HEK293 (cell line): ENCODE data around the gene ENGASE.

ENCODE experiments used
- CTCF ChIA-PET: fragments of 350-600 bp; formaldehyde crosslinking; extraction: SDS; loops from one replicate; lab custom pipeline; 2021; ENCODE audit warnings: antibody characterized with exemption; lab: Yijun Ruan, JAX
- POLR2A ChIA-PET: fragments of 300-600 bp; formaldehyde crosslinking; extraction: SDS; loops from one replicate; lab custom pipeline; 2020; ENCODE audit warnings: antibody characterized with exemption, inconsistent platforms; lab: Yijun Ruan, JAX
- H3K27ac ChIP-seq: fragments of 200-500 bp; sonication (Bioruptor generic); 2 replicates; pipeline ENCODE4 v1.5.1; 2014; ENCODE audit warnings: low read depth, low read length, control low read depth, inconsistent platforms; ENCODE audit errors: extremely low read depth
- H3K36me3 ChIP-seq, 2 experiments: fragments of 200-500 bp in 1 of 2; sonication (Bioruptor generic) in 1 of 2; 1 replicate in 1 of 2; 2 replicates in 1 of 2; pipeline ENCODE4 v1.5.1; 2014 to 2017; ENCODE audit warnings: inconsistent platforms in 2 of 2, low read length in 2 of 2; ENCODE audit not compliant: control insufficient read depth in 2 of 2, insufficient read depth in 1 of 2
- H3K4me1 ChIP-seq: fragments of 200-500 bp; sonication (Bioruptor generic); 2 replicates; pipeline ENCODE4 v1.5.1; 2014; ENCODE audit warnings: mild to moderate bottlenecking, low read length, inconsistent platforms; ENCODE audit not compliant: control insufficient read depth, insufficient read depth
- H3K4me3 ChIP-seq: 2 replicates; pipeline ENCODE4 v1.5.1; 2011; ENCODE audit warnings: low read depth, mild to moderate bottlenecking, control low read depth, low read length, moderate library complexity
- H3K9me3 ChIP-seq: fragments of 200-500 bp; sonication (Bioruptor generic); 2 replicates; pipeline ENCODE4 v1.5.1; 2014; ENCODE audit warnings: low read depth, low read length, inconsistent platforms; ENCODE audit not compliant: control insufficient read depth, insufficient read depth
- BCL11A ChIP-seq: fragments of 450-650 bp; formaldehyde crosslinking; IDR thresholded peaks from 2 replicates; pipeline ENCODE4 v1.5.1; 2016; ENCODE audit warnings: low read depth, missing biosample characterization, missing genetic modification characterization
- GFI1B ChIP-seq: fragments of 450-650 bp; formaldehyde crosslinking; IDR thresholded peaks from 2 replicates; pipeline ENCODE4 v1.5.1; 2016; ENCODE audit warnings: missing biosample characterization, missing genetic modification characterization
- GLI4 ChIP-seq: fragments of 450-650 bp; formaldehyde crosslinking; IDR thresholded peaks from 2 replicates; pipeline ENCODE4 v1.5.1; 2016; ENCODE audit warnings: missing biosample characterization, missing genetic modification characterization
- KLF1 ChIP-seq: fragments of 450-650 bp; formaldehyde crosslinking; IDR thresholded peaks from 2 replicates; pipeline ENCODE4 v1.5.1; 2016; ENCODE audit warnings: missing biosample characterization, missing genetic modification characterization
- KLF9 ChIP-seq: fragments of 450-650 bp; formaldehyde crosslinking; IDR thresholded peaks from 2 replicates; pipeline ENCODE4 v1.5.1; 2016; ENCODE audit warnings: missing biosample characterization, missing genetic modification characterization, low read depth
- MEIS1 ChIP-seq: sonication (generic); formaldehyde crosslinking; IDR thresholded peaks from 2 replicates; pipeline ENCODE4 v1.8.1; 2022; ENCODE audit warnings: missing genetic modification reagents, mild to moderate bottlenecking, borderline replicate concordance
- OSR2 ChIP-seq: fragments of 450-650 bp; formaldehyde crosslinking; IDR thresholded peaks from 2 replicates; pipeline ENCODE4 v1.5.1; 2016; ENCODE audit warnings: missing biosample characterization, missing genetic modification characterization
- OVOL3 ChIP-seq: fragments of 450-650 bp; formaldehyde crosslinking; IDR thresholded peaks from 2 replicates; pipeline ENCODE4 v1.5.1; 2016; ENCODE audit warnings: missing biosample characterization, missing genetic modification characterization
- YY2 ChIP-seq: fragments of 450-650 bp; formaldehyde crosslinking; IDR thresholded peaks from 2 replicates; pipeline ENCODE4 v1.5.1; 2016; ENCODE audit warnings: missing biosample characterization, missing genetic modification characterization
- ZBTB7A ChIP-seq: fragments of 450-650 bp; formaldehyde crosslinking; IDR thresholded peaks from 2 replicates; pipeline ENCODE4 v1.5.1; 2016; ENCODE audit warnings: low read depth, missing biosample characterization, missing genetic modification characterization
- ZBTB8A ChIP-seq: fragments of 450-650 bp; formaldehyde crosslinking; IDR thresholded peaks from 2 replicates; pipeline ENCODE4 v1.5.1; 2016; ENCODE audit warnings: missing biosample characterization, missing genetic modification characterization
- ZFP69B ChIP-seq: fragments of 450-650 bp; formaldehyde crosslinking; IDR thresholded peaks from 2 replicates; pipeline ENCODE4 v1.5.1; 2016; ENCODE audit warnings: missing biosample characterization, missing genetic modification characterization
- ZNF133 ChIP-seq: fragments of 450-650 bp; formaldehyde crosslinking; IDR thresholded peaks from 2 replicates; pipeline ENCODE4 v1.5.1; 2016; ENCODE audit warnings: missing biosample characterization, missing genetic modification characterization
- ZNF184 ChIP-seq: fragments of 450-650 bp; IDR thresholded peaks from 2 replicates; pipeline ENCODE4 v1.5.1; 2018; ENCODE audit warnings: missing biosample characterization, mild to moderate bottlenecking, missing genetic modification characterization
- ZNF221 ChIP-seq: fragments of 450-650 bp; formaldehyde crosslinking; IDR thresholded peaks from 2 replicates; pipeline ENCODE4 v1.5.1; 2017; ENCODE audit warnings: missing biosample characterization, missing genetic modification characterization, borderline replicate concordance
- ZNF335 ChIP-seq: fragments of 450-650 bp; formaldehyde crosslinking; conservative IDR thresholded peaks from 2 replicates; pipeline ENCODE4 v1.5.1; 2016; ENCODE audit warnings: missing biosample characterization, missing genetic modification characterization
- ZNF350 ChIP-seq: fragments of 450-650 bp; formaldehyde crosslinking; IDR thresholded peaks from 2 replicates; pipeline ENCODE4 v1.5.0; 2017; ENCODE audit warnings: missing biosample characterization, mild to moderate bottlenecking, missing genetic modification characterization
- ZNF501 ChIP-seq: fragments of 450-650 bp; formaldehyde crosslinking; IDR thresholded peaks from 2 replicates; pipeline ENCODE4 v1.5.1; 2016; ENCODE audit warnings: missing biosample characterization, missing genetic modification characterization
- ZNF560 ChIP-seq: fragments of 450-650 bp; formaldehyde crosslinking; IDR thresholded peaks from 2 replicates; pipeline ENCODE4 v1.5.1; 2017; ENCODE audit warnings: missing biosample characterization, missing genetic modification characterization, borderline replicate concordance
- ZNF76 ChIP-seq: fragments of 450-650 bp; formaldehyde crosslinking; IDR thresholded peaks from 2 replicates; pipeline ENCODE4; 2016; ENCODE audit warnings: low read depth, missing biosample characterization, missing genetic modification characterization, borderline replicate concordance
- ZSCAN16 ChIP-seq: fragments of 450-650 bp; formaldehyde crosslinking; IDR thresholded peaks from 2 replicates; pipeline ENCODE4 v1.5.1; 2016; ENCODE audit warnings: missing biosample characterization, missing genetic modification characterization
- TF ChIP-seq, protein P1 (sequence below): fragments of 450-650 bp; formaldehyde crosslinking; IDR thresholded peaks from 2 replicates; pipeline ENCODE4 v1.5.1; 2016; ENCODE audit warnings: missing biosample characterization, missing genetic modification characterization, low read depth
- TF ChIP-seq, protein P2 (sequence below): IDR thresholded peaks from 2 replicates; pipeline ENCODE4 v1.6.1; 2011; ENCODE audit warnings: mild to moderate bottlenecking, low read depth, low read length, borderline replicate concordance
- TF ChIP-seq, protein P3 (sequence below): fragments of 450-650 bp; formaldehyde crosslinking; IDR thresholded peaks from 2 replicates; pipeline ENCODE4 v1.5.1; 2016; ENCODE audit warnings: missing biosample characterization, missing genetic modification characterization
- TF ChIP-seq, protein P4 (sequence below): fragments of 450-650 bp; formaldehyde crosslinking; IDR thresholded peaks from 2 replicates; pipeline ENCODE4 v1.5.1; 2016; ENCODE audit warnings: missing biosample characterization, missing genetic modification characterization
- TF ChIP-seq, protein P5 (sequence below): fragments of 450-650 bp; formaldehyde crosslinking; IDR thresholded peaks from 2 replicates; pipeline ENCODE4 v1.5.1; 2016; ENCODE audit warnings: missing biosample characterization, missing genetic modification characterization
- TF ChIP-seq, protein P6 (sequence below): fragments of 450-650 bp; formaldehyde crosslinking; IDR thresholded peaks from 2 replicates; pipeline ENCODE4 v1.5.1; 2016; ENCODE audit warnings: missing biosample characterization, missing genetic modification characterization, low read depth

The ENGASE gene

DNA sequence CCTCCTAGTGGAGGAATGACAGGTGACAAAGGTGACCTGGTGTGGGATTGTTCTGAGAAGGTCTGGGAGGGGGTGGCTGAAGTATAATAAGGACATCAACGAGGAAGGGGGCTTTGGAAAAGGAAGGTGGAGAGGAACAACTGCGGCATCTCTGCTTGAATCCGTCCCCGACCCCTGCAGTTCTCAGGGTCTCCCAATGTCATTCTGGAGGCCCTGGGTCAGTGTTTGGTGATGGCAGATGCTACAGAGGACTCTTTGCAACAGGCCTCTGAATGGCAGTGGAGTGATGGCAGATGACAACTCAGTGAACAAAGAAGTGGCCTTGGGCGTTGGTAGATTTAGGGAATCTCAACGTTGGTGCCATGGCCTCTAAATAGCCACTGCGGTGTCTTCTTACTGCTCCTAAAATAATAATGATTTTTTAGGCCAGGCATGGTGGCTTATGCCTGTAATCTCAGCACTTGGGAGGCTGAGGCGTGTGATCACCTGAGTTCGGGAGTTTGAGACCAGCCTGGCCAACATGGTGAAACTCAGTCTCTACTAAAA lies 1.3 kb downstream of the ENGASE start:
- POLR2A ChIA-PET, result no interaction called here

DNA sequence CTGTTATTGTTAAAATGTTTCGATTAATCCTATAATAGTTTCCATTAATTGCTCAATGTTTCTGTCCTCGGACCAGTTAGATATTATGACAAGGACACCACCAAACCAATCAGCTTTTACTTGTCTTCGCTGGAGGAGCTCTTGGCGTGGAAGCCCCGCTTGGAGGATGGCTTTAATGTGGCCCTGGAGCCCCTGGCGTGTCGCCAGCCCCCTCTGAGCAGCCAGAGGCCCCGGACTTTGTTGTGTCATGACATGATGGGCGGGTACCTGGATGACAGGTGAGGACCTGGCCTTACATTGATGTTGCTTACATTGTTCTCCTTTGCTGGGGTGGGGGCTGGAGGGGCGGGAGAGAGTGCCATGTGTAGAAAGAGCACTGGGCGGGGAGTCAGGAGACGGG lies 3.0 kb downstream of the ENGASE start:
- ChIA-PET POLR2A (interaction anchor here (0.6 kb wide), 1 partner anchor 317 kb away, joined by 4 read pairs; no protein-coding TSS in a partner anchor), CTCF (interaction anchor here (0.7 to 2.0 kb wide), 5 partner anchors 10 to 315 kb away, joined by 3 to 9 read pairs (median 7); no protein-coding TSS in a partner anchor)

More for the DNA sequence above, 1.3 kb downstream of the ENGASE start:
- H3K27ac ChIP-seq, result no peak overlapping the region
- H3K9me3 ChIP-seq, result no peaks in the 10 kb centered on the region
- peaks cover 4% of the 10 kb centered on the region; the same call in 1 of the 2 replicates for H3K4me1 ChIP-seq
- CTCF ChIA-PET, result interaction anchor here (0.6 to 1.8 kb wide), 7 partner anchors 11 to 315 kb away, joined by 3 to 7 read pairs (median 4); no protein-coding TSS in a partner anchor
- TF ChIP-seq GLI4 (no peak), KLF1 (tag by site-specific recombination) (no peak), KLF9 (tag by site-specific recombination) (no peak), ZFP69B (no peak), BCL11A (tag by site-specific recombination) (no peak), YY2 (tag by site-specific recombination) (no peak), ZBTB8A (tag by site-specific recombination) (no peak), ZBTB7A (no peak), OSR2 (tag by site-specific recombination) (no peak), ZNF335 (tag by site-specific recombination) (no peak), ZSCAN16 (no peak), ZNF221 (tag by site-specific recombination) (no peak), OVOL3 (tag by site-specific recombination) (no peak), ZNF350 (tag by site-specific recombination) (no peak), ZNF501 (no peak), ZNF560 (tag by site-specific recombination) (no peak), GFI1B (tag by site-specific recombination) (no peak)
- TF ChIP-seq, protein P1, sequence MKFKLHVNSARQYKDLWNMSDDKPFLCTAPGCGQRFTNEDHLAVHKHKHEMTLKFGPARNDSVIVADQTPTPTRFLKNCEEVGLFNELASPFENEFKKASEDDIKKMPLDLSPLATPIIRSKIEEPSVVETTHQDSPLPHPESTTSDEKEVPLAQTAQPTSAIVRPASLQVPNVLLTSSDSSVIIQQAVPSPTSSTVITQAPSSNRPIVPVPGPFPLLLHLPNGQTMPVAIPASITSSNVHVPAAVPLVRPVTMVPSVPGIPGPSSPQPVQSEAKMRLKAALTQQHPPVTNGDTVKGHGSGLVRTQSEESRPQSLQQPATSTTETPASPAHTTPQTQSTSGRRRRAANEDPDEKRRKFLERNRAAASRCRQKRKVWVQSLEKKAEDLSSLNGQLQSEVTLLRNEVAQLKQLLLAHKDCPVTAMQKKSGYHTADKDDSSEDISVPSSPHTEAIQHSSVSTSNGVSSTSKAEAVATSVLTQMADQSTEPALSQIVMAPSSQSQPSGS, result no peak
- TF ChIP-seq, protein P2, sequence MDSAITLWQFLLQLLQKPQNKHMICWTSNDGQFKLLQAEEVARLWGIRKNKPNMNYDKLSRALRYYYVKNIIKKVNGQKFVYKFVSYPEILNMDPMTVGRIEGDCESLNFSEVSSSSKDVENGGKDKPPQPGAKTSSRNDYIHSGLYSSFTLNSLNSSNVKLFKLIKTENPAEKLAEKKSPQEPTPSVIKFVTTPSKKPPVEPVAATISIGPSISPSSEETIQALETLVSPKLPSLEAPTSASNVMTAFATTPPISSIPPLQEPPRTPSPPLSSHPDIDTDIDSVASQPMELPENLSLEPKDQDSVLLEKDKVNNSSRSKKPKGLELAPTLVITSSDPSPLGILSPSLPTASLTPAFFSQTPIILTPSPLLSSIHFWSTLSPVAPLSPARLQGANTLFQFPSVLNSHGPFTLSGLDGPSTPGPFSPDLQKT, result no peak
- TF ChIP-seq, all 188 proteins: peak for 0
- Histone ChIP-seq H3K36me3 (peaks cover 10 to 37% of the 10 kb centered on the region in 2 experiments), H3K4me3 (no peak overlapping the region; the same call in 1 of the 2 replicates)

More for the DNA sequence above, 3.0 kb downstream of the ENGASE start:
- Histone ChIP-seq H3K9me3 (no peaks in the 10 kb centered on the region), H3K4me1 (peaks cover 4% of the 10 kb centered on the region; the same call in 1 of the 2 replicates), H3K4me3 (no peak overlapping the region), H3K36me3 (peaks cover 10 to 52% of the 10 kb centered on the region in 2 experiments), H3K27ac (no peak overlapping the region)
- TF ChIP-seq, protein P3, sequence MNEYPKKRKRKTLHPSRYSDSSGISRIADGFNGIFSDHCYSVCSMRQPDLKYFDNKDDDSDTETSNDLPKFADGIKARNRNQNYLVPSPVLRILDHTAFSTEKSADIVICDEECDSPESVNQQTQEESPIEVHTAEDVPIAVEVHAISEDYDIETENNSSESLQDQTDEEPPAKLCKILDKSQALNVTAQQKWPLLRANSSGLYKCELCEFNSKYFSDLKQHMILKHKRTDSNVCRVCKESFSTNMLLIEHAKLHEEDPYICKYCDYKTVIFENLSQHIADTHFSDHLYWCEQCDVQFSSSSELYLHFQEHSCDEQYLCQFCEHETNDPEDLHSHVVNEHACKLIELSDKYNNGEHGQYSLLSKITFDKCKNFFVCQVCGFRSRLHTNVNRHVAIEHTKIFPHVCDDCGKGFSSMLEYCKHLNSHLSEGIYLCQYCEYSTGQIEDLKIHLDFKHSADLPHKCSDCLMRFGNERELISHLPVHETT (tag by site-specific recombination), result no peak
- TF ChIP-seq, protein P4, sequence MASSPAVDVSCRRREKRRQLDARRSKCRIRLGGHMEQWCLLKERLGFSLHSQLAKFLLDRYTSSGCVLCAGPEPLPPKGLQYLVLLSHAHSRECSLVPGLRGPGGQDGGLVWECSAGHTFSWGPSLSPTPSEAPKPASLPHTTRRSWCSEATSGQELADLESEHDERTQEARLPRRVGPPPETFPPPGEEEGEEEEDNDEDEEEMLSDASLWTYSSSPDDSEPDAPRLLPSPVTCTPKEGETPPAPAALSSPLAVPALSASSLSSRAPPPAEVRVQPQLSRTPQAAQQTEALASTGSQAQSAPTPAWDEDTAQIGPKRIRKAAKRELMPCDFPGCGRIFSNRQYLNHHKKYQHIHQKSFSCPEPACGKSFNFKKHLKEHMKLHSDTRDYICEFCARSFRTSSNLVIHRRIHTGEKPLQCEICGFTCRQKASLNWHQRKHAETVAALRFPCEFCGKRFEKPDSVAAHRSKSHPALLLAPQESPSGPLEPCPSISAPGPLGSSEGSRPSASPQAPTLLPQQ (tag by site-specific recombination), result no peak
- TF ChIP-seq, protein P5, sequence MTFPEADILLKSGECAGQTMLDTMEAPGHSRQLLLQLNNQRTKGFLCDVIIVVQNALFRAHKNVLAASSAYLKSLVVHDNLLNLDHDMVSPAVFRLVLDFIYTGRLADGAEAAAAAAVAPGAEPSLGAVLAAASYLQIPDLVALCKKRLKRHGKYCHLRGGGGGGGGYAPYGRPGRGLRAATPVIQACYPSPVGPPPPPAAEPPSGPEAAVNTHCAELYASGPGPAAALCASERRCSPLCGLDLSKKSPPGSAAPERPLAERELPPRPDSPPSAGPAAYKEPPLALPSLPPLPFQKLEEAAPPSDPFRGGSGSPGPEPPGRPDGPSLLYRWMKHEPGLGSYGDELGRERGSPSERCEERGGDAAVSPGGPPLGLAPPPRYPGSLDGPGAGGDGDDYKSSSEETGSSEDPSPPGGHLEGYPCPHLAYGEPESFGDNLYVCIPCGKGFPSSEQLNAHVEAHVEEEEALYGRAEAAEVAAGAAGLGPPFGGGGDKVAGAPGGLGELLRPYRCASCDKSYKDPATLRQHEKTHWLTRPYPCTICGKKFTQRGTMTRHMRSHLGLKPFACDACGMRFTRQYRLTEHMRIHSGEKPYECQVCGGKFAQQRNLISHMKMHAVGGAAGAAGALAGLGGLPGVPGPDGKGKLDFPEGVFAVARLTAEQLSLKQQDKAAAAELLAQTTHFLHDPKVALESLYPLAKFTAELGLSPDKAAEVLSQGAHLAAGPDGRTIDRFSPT (tag by site-specific recombination), result no peak
- TF ChIP-seq, protein P6, sequence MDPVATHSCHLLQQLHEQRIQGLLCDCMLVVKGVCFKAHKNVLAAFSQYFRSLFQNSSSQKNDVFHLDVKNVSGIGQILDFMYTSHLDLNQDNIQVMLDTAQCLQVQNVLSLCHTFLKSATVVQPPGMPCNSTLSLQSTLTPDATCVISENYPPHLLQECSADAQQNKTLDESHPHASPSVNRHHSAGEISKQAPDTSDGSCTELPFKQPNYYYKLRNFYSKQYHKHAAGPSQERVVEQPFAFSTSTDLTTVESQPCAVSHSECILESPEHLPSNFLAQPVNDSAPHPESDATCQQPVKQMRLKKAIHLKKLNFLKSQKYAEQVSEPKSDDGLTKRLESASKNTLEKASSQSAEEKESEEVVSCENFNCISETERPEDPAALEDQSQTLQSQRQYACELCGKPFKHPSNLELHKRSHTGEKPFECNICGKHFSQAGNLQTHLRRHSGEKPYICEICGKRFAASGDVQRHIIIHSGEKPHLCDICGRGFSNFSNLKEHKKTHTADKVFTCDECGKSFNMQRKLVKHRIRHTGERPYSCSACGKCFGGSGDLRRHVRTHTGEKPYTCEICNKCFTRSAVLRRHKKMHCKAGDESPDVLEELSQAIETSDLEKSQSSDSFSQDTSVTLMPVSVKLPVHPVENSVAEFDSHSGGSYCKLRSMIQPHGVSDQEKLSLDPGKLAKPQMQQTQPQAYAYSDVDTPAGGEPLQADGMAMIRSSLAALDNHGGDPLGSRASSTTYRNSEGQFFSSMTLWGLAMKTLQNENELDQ, result no peak
- TF ChIP-seq ZNF133 (tag by site-specific recombination) (no peak), MEIS1 (no peak), ZFP69B (no peak), ZNF184 (no peak), ZNF76 (tag by site-specific recombination) (no peak)
